K562 (cell line): ENCODE data around the gene HSF2. TPM values are rescaled to one million over a fixed set of nuclear protein-coding genes. Genes with fewer than 3 reads are reported as not detected.

Source experiments
- BRF1 ChIP-seq: IDR thresholded peaks from 3 replicates; pipeline ENCODE4 v1.6.1; 2011; ENCODE audit warnings: borderline replicate concordance, mild to moderate bottlenecking; ENCODE audit not compliant: insufficient read length; ENCODE audit errors: extremely low read depth
- HMGN3 ChIP-seq: IDR thresholded peaks from 2 replicates; pipeline ENCODE4 v1.6.1; 2011; ENCODE audit warnings: borderline replicate concordance, low read depth, mild to moderate bottlenecking, mixed read lengths, low read length; ENCODE audit not compliant: insufficient read length; ENCODE audit errors: extremely low read depth
- HNRNPK ChIP-seq: fragments of 200-400 bp; formaldehyde crosslinking; IDR thresholded peaks from one replicate; pipeline ENCODE4 v1.6.1; 2018; ENCODE audit warnings: mild to moderate bottlenecking, low read depth, low read length; ENCODE audit not compliant: poor library complexity, severe bottlenecking
- KLF10 ChIP-seq: fragments of 250-450 bp; sonication (Bioruptor Pico); IDR thresholded peaks from 2 replicates; pipeline ENCODE4 v1.6.1; 2021; ENCODE audit warnings: matching md5 sums
- MEF2A ChIP-seq: IDR thresholded peaks from 2 replicates; pipeline ENCODE4 v1.6.1; 2011; ENCODE audit warnings: low read depth, mild to moderate bottlenecking, low read length, moderate library complexity; ENCODE audit not compliant: control insufficient read depth
- MLLT1 ChIP-seq, 2 experiments: fragments of 450-650 bp; IDR thresholded peaks; 2 replicates each; pipeline ENCODE4 v1.6.1; 2016
- PHB2 ChIP-seq: fragments of 450-650 bp; IDR thresholded peaks from 2 replicates; pipeline ENCODE4 v1.6.1; 2017; ENCODE audit warnings: low read depth
- SUPT5H ChIP-seq: fragments of 450-650 bp; IDR thresholded peaks from 2 replicates; pipeline ENCODE4 v1.6.1; 2016
- THRB ChIP-seq: fragments of 450-650 bp; formaldehyde crosslinking; conservative IDR thresholded peaks from 2 replicates; pipeline ENCODE4 v1.4.0; 2022; ENCODE audit warnings: mild to moderate bottlenecking, missing genetic modification characterization
- ZKSCAN3 ChIP-seq: fragments of 250-450 bp; sonication (Bioruptor Pico); IDR thresholded peaks from 2 replicates; pipeline ENCODE4 v1.4.0; 2020
- ZNF586 ChIP-seq: fragments of 450-650 bp; formaldehyde crosslinking; conservative IDR thresholded peaks from 2 replicates; pipeline ENCODE4 v1.4.0; 2020; ENCODE audit warnings: mild to moderate bottlenecking, moderate library complexity
- polyA plus RNA-seq, 8 experiments: library from polyadenylated mRNA; depleted of rRNA in 4 of 8; stranded (reverse) in 5 of 8; unstranded in 3 of 8; fragments of >200 nt; fragmentation: Nextera tagmentation in 2 of 8; fragmentation: Illumina TruSeq in 1 of 8; extraction: Ambion mirVana in 2 of 8; extraction: Trizol in 1 of 8; gene quantifications; 2 replicates each; pipeline versions ENCODE4 v1.2.1 to v1.2.3, GENCODE V29; 2011 to 2014; ENCODE audit warnings: inconsistent platforms in 1 of 8, missing spikeins in 1 of 8
- total RNA-seq, 7 experiments: library from RNA; depleted of rRNA in 6 of 7; stranded (reverse); fragments of >200 nt in 6 of 7; fragmentation: Illumina TruSeq in 2 of 7; extraction: Trizol in 2 of 7; gene quantifications; 2 replicates each; pipeline versions ENCODE4 v1.2.1 to v1.2.3, GENCODE V29; 2011 to 2021; ENCODE audit warnings: low replicate concordance in 1 of 7
- TF ChIP-seq, protein P1 (sequence below), 2 experiments: fragments of 450-650 bp in 1 of 2; sonication (generic) in 1 of 2; formaldehyde crosslinking in 1 of 2; IDR thresholded peaks; 2 replicates each; pipeline versions ENCODE4 v1.7.1 to v1.9.0; 2016 to 2022; ENCODE audit warnings: inconsistent platforms in 1 of 2, mild to moderate bottlenecking in 1 of 2, missing genetic modification reagents in 1 of 2

Gene HSF2
- total and polyA plus RNA-seq, 9 of the 15 experiments (the other 6 are each of a cell fraction or from before 2014, with no cell fraction given): 19.1 to 73.1 (median 29.2) TPM

GRCh38 chr6:122399348-122400120 is at the start of gene HSF2 (continued):
- TF ChIP-seq, protein P1, sequence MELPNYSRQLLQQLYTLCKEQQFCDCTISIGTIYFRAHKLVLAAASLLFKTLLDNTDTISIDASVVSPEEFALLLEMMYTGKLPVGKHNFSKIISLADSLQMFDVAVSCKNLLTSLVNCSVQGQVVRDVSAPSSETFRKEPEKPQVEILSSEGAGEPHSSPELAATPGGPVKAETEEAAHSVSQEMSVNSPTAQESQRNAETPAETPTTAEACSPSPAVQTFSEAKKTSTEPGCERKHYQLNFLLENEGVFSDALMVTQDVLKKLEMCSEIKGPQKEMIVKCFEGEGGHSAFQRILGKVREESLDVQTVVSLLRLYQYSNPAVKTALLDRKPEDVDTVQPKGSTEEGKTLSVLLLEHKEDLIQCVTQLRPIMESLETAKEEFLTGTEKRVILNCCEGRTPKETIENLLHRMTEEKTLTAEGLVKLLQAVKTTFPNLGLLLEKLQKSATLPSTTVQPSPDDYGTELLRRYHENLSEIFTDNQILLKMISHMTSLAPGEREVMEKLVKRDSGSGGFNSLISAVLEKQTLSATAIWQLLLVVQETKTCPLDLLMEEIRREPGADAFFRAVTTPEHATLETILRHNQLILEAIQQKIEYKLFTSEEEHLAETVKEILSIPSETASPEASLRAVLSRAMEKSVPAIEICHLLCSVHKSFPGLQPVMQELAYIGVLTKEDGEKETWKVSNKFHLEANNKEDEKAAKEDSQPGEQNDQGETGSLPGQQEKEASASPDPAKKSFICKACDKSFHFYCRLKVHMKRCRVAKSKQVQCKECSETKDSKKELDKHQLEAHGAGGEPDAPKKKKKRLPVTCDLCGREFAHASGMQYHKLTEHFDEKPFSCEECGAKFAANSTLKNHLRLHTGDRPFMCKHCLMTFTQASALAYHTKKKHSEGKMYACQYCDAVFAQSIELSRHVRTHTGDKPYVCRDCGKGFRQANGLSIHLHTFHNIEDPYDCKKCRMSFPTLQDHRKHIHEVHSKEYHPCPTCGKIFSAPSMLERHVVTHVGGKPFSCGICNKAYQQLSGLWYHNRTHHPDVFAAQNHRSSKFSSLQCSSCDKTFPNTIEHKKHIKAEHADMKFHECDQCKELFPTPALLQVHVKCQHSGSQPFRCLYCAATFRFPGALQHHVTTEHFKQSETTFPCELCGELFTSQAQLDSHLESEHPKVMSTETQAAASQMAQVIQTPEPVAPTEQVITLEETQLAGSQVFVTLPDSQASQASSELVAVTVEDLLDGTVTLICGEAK (IDR thresholded peaks at IDR 0.05): no peak
- TF ChIP-seq, protein P1 (CRISPR knock-in tag; IDR thresholded peaks at IDR 0.05): no peak
- TF ChIP-seq ZNF586 (CRISPR knock-in tag) (no peak), BRF1 (no peak), HNRNPK (no peak), MEF2A (no peak), KLF10 (CRISPR knock-in tag) (no peak), HMGN3 (no peak), MLLT1 (IDR thresholded peaks at IDR 0.05) (0 out of 4 replicates have a peak, but pooled peaks of 1 of the 2 experiments have one; percentile 45), THRB (CRISPR knock-in tag) (no peak), PHB2 (no peak), ZKSCAN3 (CRISPR knock-in tag) (no peak), SUPT5H (peak; percentile 69; the same call in 1 of the 2 replicates)
